Left colon (tissue), 2 donors: Measurements from ENCODE around the gene LSP1. TPM values are rescaled to one million over a fixed set of nuclear protein-coding genes. Genes with fewer than 3 reads are reported as not detected.

Experiments used
- ATAC-seq: fragments of 200-7000 bp; cut with Tn5 transposase; one replicate; pipeline ENCODE4 v1.9.1; 2020; ENCODE audit warnings: mild to moderate bottlenecking, moderate library complexity
- DNase-seq, 2 donors: peaks; one replicate each; pipeline ENCODE4 v3.0.0-alpha.2; 2020
- intact Hi-C, 2 donors: fragments of 100-400 bp; cut with DNase I in 1 of 2; cut with micrococcal nuclease in 1 of 2; formaldehyde crosslinking; loops; one replicate each; pipeline versions ENCODE4 v1.11.2 to v1.14.0; 2022; cut with DNase I, micrococcal nuclease
- total RNA-seq, 2 donors: library from RNA; stranded (reverse); fragmentation: NEBNext Ultra II Directional; extraction: Animal tissue kit (Norgen Biotek cat#: 25700); gene quantifications; one replicate each; pipeline ENCODE4 v1.2.1, GENCODE V29; 2021
- donor health status: DM: no; HTN: no; CAD: no.
- donor health status: DM: yes; HTN: yes; CAD: no.

LSP1 gene
- total RNA-seq, 2 donors from 2014 or later = 9.9 to 28.6 TPM

DNA sequence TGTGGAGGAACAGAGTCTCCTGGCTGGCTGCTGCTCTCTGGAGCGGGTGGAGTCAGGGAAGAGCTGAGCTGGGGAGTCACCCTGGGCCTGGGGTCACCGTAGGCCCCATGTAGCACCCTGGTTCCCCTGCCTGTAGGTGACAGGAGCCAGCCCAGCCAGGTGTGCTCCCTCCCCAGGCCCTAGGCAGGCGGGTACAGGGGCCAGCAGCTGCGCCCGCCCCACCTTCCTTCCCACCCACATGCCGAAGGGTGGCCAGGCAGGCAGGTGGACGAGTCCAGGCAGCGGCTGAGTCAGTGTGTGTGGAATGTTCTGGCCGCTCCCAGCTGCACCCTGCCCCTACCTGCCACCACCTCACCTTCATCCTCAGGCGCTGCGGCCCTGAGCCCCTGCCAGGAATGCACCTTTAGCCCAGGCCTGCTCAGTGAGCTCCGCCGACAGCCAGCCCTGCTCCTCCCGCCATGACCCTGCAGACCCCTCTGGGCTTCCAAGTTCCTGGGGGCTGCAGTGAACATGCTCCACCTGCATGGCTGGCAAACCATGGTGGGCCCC lies 18.7 kb upstream of the LSP1 start:
- intact Hi-C loops = loop anchor here (5.0 to 10.0 kb wide), 3 partner anchors 142 to 321 kb away; no protein-coding TSS in a partner anchor
- peak; percentile 82 for ATAC-seq
- peak; percentile 86 to 94 for DNase-seq

DNA sequence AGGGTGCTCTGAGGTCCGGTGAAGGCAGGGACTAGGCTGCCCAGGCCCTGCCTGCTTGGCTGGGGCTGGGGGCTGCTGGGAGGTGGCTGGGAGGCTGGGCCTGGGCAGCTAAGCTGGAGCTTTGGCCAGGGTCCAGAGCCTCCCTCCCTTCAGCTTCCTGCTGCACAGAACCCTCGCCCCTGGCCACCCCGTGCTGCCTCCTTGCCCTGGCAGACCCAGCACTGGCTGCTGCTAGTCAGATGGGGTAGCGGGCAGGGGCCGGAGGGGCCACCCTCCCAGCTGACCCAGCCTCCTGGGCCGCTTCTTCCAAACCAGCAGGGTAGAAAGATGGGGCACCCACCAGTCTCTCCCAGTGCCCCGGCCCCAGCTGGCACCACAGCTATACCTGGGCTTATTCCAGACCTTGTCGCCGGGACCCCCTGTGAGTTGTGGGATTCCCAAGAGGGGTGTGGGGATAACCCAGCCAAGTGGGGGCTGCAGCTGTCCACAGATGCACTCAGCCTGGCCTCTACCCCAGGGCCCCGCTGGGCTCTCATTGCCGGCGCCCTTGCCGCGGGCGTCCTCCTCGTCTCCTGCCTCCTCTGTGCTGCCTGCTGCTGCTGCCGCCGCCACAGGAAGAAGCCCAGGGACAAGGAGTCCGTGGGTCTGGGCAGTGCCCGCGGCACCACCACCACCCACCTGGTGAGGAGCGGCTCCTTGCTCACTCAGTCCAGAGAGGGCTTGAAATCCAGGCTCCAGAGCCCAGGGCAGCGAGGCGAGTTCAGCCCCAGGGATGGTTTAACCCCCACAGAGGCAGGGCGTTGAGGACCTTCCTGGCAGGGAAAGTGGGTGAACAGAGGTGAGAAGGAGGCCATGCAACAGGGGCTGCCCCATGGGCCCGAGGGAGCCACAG lies 17.9 kb upstream of the LSP1 start, which contains the start of gene SYT8:
Gene SYT8, plus strand, starts transcription at position 212 of the 892 bp plus-strand sequence. Its CDS starts 116 bp downstream, at position 328.
- intact Hi-C loops = loop anchor here (5.0 to 10.0 kb wide), 3 partner anchors 143 to 320 kb away; no protein-coding TSS in a partner anchor
- peak; percentile 23 for ATAC-seq
- peak in 1 of 2 donors; percentile 70 for DNase-seq

DNA sequence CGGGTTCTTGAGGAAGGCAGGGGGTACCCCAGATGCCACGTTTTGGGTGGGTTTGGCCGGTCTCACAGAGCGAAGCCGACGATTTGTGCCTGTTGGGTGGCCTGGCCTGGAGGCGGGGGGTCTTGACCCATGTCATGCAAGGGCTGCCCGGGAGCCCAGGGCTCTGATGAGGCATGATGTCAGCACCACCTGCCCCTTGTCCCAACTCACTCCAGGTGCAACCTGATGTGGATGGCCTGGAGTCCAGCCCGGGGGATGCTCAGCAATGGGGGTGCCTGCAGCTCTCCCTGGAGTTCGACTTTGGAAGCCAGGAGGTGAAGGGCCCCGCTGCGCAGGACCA lies 17.2 kb upstream of the LSP1 start:
- intact Hi-C loops = loop anchor here in 1 of 2 donors (10.0 kb wide), 1 partner anchor 319 kb away; no protein-coding TSS in a partner anchor
- ATAC-seq = no peak
- no peak for DNase-seq

DNA sequence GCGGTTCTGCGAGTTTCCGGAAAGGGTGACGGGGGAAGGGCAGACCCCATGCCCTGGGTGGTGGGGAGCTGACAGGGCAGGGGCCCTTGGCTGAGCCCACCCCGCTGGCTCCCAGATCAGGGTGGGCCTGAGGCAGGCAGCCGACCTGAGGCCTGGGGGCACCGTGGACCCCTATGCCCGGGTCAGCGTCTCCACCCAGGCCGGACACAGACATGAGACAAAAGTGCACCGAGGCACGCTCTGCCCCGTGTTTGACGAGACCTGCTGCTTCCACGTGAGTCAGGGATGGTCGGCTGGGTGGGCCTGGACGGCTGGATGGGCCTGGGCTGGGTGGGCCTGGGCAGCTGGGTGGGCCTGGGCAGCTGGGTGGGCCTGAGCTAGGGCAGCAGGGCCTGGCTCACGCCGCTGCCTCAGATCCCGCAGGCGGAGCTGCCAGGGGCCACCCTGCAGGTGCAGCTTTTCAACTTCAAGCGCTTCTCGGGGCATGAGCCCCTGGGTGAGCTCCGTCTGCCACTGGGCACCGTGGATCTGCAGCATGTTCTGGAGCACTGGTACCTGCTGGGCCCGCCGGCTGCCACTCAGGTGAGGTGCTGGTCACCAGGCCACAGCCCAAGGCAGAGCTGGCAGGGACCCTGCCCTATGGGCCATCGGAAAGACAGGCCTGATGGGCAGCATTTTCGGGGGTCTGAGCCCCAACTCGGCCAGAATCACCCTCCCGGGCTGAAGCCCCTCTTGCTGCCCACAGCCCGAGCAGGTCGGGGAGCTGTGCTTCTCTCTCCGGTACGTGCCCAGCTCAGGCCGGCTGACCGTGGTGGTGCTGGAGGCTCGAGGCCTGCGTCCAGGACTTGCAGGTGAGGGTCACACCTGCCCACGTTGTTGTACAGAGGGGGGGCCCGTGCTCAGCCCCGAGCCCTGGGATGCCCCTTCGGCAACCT lies 16.6 kb upstream of the LSP1 start:
- intact Hi-C loops = loop anchor here in 1 of 2 donors (10.0 kb wide), 1 partner anchor 319 kb away; no protein-coding TSS in a partner anchor
- peak in 1 of 2 donors; percentile 25 for DNase-seq
- no peak for ATAC-seq

DNA sequence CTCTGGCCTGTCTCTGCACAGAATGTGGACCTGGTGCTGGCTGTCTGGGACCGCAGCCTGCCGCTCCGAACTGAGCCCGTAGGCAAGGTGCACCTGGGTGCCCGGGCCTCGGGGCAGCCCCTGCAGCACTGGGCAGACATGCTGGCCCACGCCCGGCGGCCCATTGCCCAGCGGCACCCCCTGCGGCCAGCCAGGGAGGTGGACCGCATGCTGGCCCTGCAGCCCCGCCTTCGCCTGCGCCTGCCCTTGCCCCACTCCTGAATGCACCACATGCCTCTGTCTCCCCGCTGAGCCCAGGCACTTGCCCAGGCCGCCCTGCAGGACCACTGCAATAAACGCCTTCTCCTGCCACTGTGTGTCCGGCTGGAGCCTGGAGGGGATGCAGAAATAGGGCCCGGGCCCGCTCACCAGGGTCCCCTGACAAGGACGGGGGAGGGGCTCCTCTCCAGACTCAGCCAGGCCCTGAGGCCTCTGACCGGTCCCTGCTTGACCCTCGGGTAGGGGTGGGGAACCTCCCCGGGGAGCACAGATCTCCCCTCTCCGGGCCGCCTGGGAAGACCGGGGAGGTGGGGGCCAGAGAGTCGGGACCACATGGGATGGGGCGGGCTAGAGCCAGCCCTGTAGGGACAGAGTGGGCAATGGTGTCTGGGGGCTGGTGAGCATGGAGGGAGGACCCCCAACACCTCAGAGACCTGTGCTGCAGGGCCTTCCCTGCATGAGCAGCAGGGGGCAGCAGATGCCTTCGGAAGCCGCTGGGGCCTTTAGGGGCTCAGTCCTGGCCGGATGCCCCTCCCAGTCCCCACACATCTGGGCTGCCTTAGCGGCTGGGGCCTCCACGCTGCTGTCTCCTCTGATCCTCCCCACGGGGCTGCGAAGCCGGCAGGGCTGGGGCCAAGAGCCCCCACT lies 15.5 kb upstream of the LSP1 start:
- intact Hi-C loops = loop anchor here in 1 of 2 donors (10.0 kb wide), 1 partner anchor 317 kb away; no protein-coding TSS in a partner anchor
- ATAC-seq (no peak), DNase-seq (peak; percentile 59 to 75)

DNA sequence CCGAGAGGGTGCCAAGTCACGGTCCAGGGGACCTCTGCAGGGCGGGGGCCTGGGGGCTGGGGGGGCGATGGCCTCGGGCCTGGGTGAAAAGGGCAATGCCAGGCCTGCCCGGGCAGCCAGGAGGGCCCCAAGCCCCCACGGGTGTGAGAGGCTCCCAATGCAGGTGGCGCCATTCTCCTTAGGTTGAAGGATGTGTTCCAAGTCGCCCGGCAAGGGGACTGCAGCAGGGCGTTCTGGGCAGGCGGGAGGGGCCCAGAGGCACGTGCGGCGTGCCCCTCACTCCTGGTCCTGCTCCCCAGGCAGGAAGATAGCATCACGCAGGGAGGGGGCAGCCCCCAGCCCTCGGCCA lies 14.8 kb upstream of the LSP1 start:
- intact Hi-C loops = loop anchor here in 1 of 2 donors (10.0 kb wide), 1 partner anchor 317 kb away; no protein-coding TSS in a partner anchor
- peak; percentile 24 to 42 for DNase-seq
- ATAC-seq = no peak

DNA sequence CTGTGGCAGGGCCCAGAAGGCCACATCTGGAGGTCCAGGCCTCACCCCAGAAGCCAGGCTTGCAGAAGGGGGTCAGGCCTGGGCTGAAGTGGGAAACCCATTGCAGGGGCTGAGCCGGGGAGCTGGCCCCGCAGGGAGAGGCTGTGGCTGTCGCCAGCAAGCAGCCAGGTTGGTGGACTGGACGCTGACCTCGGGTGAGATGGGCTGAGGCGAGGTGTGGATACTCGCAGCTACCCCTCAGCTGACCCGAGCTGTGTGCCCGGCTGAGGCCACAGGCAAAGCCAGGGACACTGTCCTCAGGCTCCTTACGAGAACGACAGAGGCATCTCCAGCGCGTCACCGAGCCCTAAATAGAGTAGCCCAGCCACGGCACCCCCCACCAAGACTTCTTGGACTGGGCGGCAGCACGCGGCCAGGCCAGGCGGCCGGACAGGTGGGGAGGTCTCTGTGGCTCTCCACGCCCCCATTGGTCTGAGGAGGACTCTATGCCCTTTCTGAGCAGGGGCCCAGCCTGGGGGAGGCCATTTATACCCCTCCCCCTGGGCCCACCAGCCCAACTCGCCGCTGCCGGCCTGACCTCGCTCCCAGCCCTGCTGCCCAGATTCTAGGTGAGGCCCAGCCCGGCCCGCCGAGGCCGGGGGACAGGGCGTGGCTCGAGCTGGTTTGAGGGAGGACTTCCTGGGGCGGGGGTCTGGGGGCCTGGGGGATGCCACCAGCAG lies 14.3 kb upstream of the LSP1 start, which contains the start of gene TNNI2:
Gene TNNI2, plus strand, starts transcription at position 556 of the 719 bp plus-strand sequence. CDS start 716 bp downstream, outside the sequence.
- intact Hi-C loops = loop anchor here in 1 of 2 donors (10.0 kb wide), 1 partner anchor 316 kb away; no protein-coding TSS in a partner anchor
- DNase-seq (peak in 1 of 2 donors; percentile 24), ATAC-seq (no peak)

DNA sequence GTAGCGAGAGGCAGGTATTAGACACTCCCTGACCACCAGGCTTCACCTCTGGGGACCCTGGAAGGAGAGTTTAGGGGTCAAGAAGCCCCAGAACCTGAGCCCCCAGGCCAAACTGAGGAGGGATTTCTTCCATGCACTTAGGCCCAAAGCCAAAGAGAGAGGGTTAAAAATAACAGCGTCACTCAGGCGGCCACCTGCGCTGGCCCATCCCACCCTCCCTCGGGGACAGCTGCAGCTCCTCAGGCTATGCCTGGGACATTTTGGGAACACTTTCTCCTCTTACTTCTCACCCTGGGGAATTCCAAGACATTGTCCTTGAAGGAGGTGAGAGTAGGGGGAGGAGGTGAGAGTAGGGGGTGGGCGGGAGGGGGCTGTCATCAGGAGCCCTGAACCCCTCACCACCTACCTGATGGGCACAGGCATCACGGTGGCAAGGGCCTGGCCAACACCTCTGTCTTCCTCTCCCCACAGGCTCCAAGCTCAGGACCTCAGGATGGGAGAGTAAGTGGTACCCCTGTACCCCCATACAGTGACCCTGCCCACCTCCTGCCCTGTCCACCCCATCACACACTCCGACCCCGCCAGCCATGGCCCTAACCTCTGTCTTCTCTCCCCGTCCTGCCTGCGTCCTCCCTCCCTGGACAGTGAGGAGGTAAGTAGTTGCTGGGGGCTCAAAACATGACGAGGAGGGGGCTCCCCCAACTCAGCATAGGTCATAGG lies 13.5 kb upstream of the LSP1 start:
- intact Hi-C loops = loop anchor here in 1 of 2 donors (10.0 kb wide), 1 partner anchor 315 kb away; no protein-coding TSS in a partner anchor
- ATAC-seq (no peak), DNase-seq (peak in 1 of 2 donors; percentile 6)

DNA sequence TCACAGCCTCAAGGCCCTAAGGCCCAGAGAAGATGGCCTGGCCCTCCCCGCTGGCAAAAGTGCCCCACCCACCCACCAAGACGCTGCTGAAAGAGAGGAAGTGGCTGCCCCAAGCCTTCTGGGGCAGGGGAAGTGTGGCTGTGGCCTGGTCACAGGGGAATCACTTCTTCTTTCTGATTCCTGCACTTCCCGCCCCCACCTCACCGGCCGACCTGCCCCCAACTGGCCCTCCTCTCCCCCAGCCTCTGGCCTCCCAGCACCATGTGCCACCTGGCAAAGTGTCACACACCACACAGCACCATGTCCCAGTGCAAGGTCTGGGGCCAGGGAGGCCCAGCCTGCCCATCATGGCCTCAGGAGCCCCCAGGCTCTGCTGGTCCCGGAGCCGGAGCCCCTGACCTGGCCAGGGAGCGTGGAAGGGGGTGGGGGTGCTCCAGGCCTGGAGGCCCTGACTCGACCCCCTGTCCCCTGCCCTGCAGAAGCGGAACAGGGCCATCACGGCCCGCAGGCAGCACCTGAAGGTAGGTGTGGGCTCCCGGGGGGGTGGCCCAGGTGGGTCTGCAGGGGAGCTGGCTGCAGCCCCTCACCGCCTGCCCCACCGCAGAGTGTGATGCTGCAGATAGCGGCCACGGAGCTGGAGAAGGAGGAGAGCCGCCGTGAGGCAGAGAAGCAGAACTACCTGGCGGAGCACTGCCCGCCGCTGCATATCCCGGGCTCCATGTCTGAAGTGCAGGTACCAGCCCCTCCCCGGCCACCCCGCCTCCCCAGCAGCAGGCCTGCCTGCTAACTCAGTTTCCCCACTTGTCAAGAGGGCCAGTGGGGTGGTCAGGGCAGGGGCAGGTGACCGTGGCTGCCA lies 12.7 kb upstream of the LSP1 start:
- ATAC-seq = no peak
- intact Hi-C loops = loop anchor here in 1 of 2 donors (10.0 kb wide), 1 partner anchor 315 kb away; no protein-coding TSS in a partner anchor
- peak; percentile 61 to 70 for DNase-seq

DNA sequence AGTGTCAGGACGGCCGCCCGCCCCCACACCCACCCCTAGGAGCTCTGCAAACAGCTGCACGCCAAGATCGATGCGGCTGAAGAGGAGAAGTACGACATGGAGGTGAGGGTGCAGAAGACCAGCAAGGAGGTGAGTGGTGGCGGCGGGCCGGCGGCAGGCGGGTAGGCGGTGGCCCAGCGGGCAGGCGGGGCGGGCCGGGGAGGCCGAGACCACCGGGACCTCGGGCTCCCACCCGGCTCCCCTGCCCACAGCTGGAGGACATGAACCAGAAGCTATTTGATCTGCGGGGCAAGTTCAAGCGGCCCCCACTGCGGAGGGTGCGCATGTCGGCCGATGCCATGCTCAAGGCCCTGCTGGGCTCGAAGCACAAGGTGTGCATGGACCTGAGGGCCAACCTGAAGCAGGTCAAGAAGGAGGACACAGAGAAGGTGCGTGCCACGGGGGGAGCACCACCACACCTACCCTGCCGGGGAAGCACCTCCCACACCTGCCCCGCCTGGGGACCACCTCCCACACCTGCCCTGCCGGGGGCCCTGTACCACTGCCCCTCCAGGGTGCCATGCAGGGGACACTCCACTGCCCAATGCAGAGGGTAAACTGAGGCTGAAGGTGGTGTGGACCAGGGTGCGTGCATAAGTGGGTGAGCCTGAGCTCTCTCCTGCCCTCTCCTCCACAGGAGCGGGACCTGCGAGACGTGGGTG lies 12.0 kb upstream of the LSP1 start:
- intact Hi-C loops = no loop called here
- DNase-seq (peak in 1 of 2 donors; percentile 7), ATAC-seq (no peak)

DNA sequence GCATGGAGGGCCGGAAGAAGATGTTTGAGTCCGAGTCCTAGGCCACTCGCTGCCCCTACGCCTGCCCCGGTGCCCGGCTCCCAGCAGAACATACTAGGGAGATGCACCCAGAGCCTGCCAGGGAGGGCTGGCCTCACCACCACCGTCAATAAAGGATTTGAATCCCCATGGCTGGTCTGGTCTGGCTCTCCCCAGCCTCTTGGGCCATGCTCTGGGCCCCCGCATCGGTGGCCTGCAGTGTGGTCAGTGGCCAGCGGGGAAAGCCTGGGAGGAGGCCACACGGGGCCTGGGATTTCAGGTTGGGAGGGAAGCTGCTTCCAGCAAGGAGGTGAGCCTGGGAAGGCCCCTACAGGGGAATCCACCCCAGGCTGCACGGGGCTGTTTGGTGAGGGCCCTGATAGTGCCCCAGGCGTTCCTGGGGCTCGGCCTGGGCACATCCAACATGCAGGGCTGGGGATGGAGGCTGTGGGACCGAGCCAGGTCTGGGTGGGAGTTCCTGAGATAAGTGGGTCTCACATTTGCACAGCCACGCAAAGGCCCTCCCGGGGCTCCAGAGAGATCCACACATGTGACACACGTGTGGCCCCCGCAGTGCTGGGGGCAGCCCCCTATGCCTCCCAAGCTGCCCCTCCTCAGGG lies 11.3 kb upstream of the LSP1 start:
- intact Hi-C loops = no loop called here
- peak in 1 of 2 donors; percentile 4 for DNase-seq
- ATAC-seq = no peak

DNA sequence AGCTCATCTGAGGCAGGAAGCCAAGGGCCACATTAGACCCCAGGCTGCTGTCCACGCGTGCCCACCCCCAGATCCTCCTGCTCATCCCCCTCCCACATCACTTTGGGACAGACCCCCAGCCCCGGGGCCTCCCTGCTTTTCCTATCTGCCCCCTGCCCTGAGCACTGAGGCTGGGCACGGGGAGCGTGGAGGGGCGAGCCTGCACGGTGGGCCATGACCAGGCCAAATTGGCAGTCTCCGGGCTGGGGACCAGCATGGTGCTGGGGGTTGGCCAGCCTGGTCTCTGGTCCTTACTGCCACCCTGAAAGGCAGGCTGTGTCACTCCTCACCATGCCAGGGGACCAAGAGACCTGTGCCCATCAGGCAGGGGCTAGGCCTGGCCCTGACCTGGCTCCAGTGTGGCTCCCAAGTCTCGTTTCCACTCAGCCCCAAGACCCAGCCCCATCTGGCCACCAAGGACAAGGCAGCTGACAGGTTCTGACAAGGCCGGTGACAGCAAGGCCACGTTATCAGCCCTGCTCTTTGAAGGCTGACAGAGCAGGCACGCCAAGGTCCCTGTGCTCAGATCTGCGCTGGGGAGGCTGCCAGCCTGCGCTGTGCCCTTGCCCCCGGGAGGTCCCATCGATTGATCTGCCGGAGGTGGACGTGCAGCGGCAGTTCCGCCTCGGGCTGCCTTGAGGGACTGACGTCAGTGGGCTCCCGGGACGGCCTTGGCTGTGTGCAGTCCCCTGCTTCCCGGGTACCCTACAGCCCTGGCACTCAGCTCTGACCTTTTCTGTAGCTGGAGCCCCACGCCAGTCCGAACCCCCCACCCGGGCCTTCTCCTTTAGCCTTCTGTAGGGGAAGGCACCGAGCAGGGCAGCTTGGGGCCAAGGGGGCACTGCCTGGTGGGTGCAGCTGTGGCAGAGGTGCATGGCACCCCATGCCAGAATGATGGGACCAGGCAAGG lies 10.5 kb upstream of the LSP1 start:
- intact Hi-C loops = no loop called here
- peak in 1 of 2 donors; percentile 9 for DNase-seq

DNA sequence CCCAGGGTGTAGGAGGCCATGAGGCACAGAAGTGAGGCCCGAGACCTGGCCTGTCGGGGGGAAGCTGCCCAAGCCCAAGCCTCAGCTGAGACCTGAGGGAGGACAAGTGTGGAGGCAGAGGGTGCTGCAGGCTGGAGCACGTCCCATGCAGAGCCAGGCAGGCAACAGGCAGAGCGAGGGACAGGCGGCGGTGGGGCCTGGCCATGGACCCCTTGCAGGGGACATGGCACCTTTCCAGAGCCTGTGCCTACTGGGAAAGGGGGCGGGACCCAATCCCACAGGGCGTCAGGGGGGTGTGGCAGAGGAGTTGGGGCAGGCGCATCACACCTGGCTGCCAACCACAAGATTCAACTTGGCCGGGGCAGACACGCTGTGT lies 9.8 kb upstream of the LSP1 start:
- intact Hi-C loops = no loop called here
- ATAC-seq (no peak), DNase-seq (peak in 1 of 2 donors; percentile 4)

More for the DNA sequence above, 10.5 kb upstream of the LSP1 start:
- no peak for ATAC-seq
